NB4 (cell line): ENCODE measurements around the gene ZNF267.

Experiments
- CTCF ChIP-seq: IDR thresholded peaks from one replicate; pipeline ENCODE4 v1.5.1; 2012; ENCODE audit warnings: low read depth, low read length
- POLR2A ChIP-seq: IDR thresholded peaks from 2 replicates; pipeline ENCODE4 v1.6.1; 2011; ENCODE audit warnings: mild to moderate bottlenecking; ENCODE audit not compliant: insufficient read length; ENCODE audit errors: extremely low read depth

GRCh38 chr16:31861455-31861854, 12.2 kb upstream of the ZNF267 start:
- TF ChIP-seq POLR2A: no peak
- TF ChIP-seq CTCF: no peak
